ENCODE data around the gene ARHGAP32. TPM values are rescaled to one million over a fixed set of nuclear protein-coding genes. Genes with fewer than 3 reads are reported as not detected.
A peak's percentile ranks its signal among the peaks of the same experiment; 100 is the strongest.
"Not testable (repeated sequence)": the region's sequence is repeated elsewhere in the genome, so short reads cannot be mapped to it uniquely, and the experiment has no call there.

ARHGAP32 gene
- total and polyA plus RNA-seq, 5 experiments from 2014 or later: 0.85 to 10.4 (median 1.5) TPM

DNA sequence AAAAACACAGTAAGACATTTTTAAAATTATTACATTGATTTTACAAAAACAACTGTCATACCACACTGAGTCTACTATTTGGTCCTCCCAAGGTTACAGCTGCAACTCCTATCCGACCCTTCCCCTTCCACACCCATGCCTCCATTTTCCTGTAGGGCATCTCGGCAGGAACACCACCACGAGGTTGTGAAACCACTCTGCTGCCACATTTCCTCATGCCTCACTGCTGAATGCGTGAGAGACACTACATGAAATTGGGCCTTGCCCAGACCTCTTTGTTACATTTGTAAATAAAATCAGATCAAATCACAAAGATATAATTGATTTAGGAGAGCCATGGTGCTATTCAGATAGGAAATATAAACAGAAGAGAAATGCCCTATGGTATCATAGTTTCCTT, 2.0 kb downstream of the ARHGAP32 start:
- H3K36me3 Mint-ChIP-seq: peaks cover 0 to 22% (median 4%) of the 10 kb centered on the region in 3 donors

DNA sequence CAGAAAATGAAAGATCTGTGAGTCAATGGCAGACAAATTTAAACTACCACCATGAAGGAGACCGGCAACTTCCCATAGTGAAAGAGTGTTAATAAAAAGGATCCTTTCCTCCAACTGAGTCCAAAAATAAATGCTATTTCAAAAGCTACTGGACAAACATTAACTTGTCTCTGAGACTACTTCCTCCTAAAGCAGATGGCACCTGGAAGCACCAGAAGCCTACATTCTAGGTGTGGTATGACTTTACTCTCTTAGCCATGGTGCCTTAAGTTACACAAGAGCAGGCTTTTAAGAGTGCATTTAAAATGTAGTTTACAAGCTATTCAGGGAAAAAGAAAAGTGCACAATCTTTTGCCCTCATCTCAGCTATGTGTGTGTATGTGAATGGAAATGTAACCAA, 2.5 kb downstream of the ARHGAP32 start:
- Mint-ChIP-seq H3K27ac (no peak overlapping the region), H3K36me3 (peaks cover 0 to 22% (median 4%) of the 10 kb centered on the region in 3 donors), H3K27me3 (no peaks in the 10 kb centered on the region), H3K4me3 (no peak overlapping the region), H3K4me1 (peaks cover 0 to 9% (median 1%) of the 10 kb centered on the region in 4 donors), H3K9me3 (peaks cover 0 to 22% (median 8%) of the 10 kb centered on the region in 9 donors)
- POLR2A ChIA-PET: no interaction called here
- no peak for ATAC-seq
- no peak for DNase-seq

More for the DNA sequence above, 2.0 kb downstream of the ARHGAP32 start:
- no peak for ATAC-seq
- Mint-ChIP-seq H3K4me1 (peaks cover 0 to 9% (median 1%) of the 10 kb centered on the region in 4 donors), H3K27ac (no peak overlapping the region), H3K9me3 (peaks cover 0 to 20% (median 8%) of the 10 kb centered on the region in 9 donors), H3K27me3 (no peaks in the 10 kb centered on the region), H3K4me3 (no peak overlapping the region)
- POLR2A ChIA-PET: no interaction called here
- DNase-seq: no peak

DNA sequence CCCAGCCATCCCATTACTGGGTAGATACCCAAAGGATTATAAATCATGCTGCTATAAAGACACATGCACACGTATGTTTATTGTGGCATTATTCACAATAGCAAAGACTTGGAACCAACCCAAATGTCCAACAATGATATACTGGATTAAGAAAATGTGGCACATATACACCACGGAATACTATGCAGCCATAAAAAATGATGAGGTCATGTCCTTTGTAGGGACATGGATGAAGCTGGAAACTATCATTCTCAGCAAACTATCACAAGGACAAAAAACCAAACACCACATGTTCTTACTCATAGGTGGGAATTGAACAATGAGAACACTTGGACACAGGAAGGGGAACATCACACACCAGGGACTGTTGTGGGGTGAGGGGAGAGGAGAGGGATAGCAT, 7.0 kb downstream of the ARHGAP32 start:
- Mint-ChIP-seq H3K36me3 (peaks cover 0 to 22% (median 4%) of the 10 kb centered on the region in 3 donors), H3K9me3 (peaks cover 0 to 22% (median 8%) of the 10 kb centered on the region in 9 donors)
- H3K4me3 Mint-ChIP-seq, H3K27ac Mint-ChIP-seq, H3K4me1 Mint-ChIP-seq, POLR2A ChIA-PET, DNase-seq, H3K27me3 Mint-ChIP-seq, ATAC-seq: not testable (repeated sequence)

DNA sequence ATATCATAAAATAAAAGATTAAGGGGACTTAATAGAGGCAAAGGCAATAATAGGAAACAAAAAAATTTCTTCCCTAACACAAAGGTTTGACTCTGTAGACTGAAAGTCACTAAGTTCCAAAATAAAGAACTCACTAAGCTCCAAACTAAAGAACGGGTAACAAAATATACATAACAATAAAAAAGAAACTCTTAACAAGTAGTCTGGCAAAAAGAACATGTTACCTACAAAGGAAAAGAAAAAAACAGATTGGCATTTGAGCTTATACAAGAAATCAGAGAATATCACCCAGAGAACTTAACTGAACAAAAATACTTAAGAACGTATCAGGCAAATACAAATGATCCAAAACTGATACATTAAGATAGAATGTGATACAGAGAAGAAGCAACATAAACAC, 7.5 kb downstream of the ARHGAP32 start:
- DNase-seq (no peak), ATAC-seq (no peak)
- H3K36me3 Mint-ChIP-seq: peaks cover 0 to 22% (median 4%) of the 10 kb centered on the region in 3 donors
- peaks cover 0 to 9% (median 0%) of the 10 kb centered on the region in 4 donors for H3K4me1 Mint-ChIP-seq
- no peak overlapping the region for H3K4me3 Mint-ChIP-seq
- no peaks in the 10 kb centered on the region for H3K27me3 Mint-ChIP-seq
- H3K27ac Mint-ChIP-seq: no peak overlapping the region
- H3K9me3 Mint-ChIP-seq: peaks cover 0 to 22% (median 9%) of the 10 kb centered on the region in 9 donors
- POLR2A ChIA-PET: no interaction called here

DNA sequence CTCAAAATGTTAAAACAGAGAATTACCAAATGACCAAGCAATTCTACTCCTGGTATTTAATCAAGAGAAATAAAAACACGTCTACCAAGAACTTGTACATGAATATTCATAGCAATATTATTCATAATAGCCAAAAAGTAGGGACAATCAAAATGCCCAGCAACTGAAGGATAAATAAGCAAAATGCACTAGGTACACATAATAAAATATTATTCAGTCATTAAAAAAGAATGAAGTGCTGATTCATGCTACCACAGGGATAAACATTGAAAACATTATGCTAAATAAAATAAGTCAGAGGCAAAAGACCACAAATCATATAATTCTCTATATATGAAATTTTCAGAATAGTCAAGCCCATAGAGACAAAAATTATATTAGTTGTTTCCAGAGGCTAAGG, 24.8 kb downstream of the ARHGAP32 start:
- H3K27me3 Mint-ChIP-seq: no peaks in the 10 kb centered on the region
- peaks cover 7 to 80% (median 57%) of the 10 kb centered on the region in 9 donors for H3K9me3 Mint-ChIP-seq
- POLR2A ChIA-PET: no interaction called here
- no peak for DNase-seq
- peaks cover 12 to 30% (median 30%) of the 10 kb centered on the region in 3 donors for H3K36me3 Mint-ChIP-seq
- no peak for ATAC-seq
- H3K4me1 Mint-ChIP-seq: peaks cover 0 to 3% (median 0%) of the 10 kb centered on the region in 4 donors
- H3K27ac Mint-ChIP-seq: no peak overlapping the region
- no peak overlapping the region for H3K4me3 Mint-ChIP-seq

DNA sequence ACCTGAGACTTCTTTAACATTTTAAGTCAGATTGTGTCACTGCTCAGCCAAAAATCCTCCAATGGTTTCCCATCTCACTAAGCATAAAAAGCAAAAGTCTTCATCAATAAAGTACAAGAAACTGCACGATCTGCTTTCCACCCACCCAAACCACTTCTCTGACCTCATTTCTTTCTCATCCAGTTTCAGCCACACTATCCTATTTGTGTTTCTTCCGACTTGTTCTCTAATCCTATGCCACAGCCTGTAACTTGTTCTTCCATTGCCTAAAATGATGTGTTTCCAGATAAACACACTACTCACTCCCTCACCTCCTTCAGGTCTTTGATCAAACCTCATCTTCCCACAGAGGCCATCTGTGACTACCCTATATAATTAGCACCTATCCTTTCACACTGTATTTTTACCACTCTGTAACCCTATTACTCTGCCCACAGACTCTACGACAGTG, 28.4 kb downstream of the ARHGAP32 start:
- Mint-ChIP-seq H3K4me1 (peaks cover 0 to 3% (median 1%) of the 10 kb centered on the region in 4 donors), H3K36me3 (peaks cover 25 to 52% (median 42%) of the 10 kb centered on the region in 3 donors), H3K4me3 (no peak overlapping the region), H3K9me3 (peaks cover 13 to 79% (median 43%) of the 10 kb centered on the region in 9 donors), H3K27me3 (no peaks in the 10 kb centered on the region), H3K27ac (no peak overlapping the region)
- POLR2A ChIA-PET: no interaction called here
- DNase-seq (no peak), ATAC-seq (no peak)

DNA sequence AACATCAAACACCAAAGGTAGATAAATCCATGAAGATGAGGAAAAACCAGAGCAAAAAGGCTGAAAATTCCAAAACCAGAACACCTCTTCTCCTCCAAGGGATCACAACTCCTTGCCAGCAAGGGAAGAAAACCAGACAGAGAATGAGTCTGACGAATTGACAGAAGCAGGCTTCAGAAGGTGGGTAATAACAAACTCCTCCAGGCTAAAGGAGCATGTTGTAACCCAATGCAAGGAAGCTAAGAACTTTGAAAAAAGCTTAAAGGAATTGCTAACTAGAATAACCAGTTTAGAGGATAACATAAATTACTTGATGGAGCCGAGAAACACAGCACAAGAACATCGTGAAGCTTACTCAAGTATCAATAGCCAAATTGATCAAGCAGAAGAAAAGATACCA, 35.0 kb downstream of the ARHGAP32 start:
- H3K9me3 Mint-ChIP-seq: peaks cover 10 to 89% (median 34%) of the 10 kb centered on the region in 9 donors
- ATAC-seq, H3K4me1 Mint-ChIP-seq, DNase-seq, POLR2A ChIA-PET, H3K27me3 Mint-ChIP-seq, H3K27ac Mint-ChIP-seq, H3K4me3 Mint-ChIP-seq: not testable (repeated sequence)
- peaks cover 53 to 71% (median 61%) of the 10 kb centered on the region in 3 donors for H3K36me3 Mint-ChIP-seq

DNA sequence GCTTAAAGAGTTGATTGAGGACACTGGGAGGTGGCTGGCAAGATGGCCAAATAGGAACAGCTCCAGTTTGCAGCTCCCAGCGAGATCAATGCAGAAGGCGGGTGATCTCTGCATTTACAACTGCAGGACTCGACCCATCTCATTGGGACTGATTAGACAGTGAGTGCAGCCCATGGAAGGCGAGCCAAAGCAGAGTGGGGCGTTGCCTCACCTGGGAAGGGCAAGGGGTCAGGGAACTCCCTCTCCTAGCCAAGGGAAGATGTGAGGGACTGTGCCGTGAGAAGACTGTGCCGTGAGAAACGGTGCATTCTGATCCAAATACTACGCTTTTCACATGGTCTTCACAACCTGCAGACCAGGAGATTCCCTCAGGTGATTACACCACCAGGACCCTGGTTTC, 36.4 kb downstream of the ARHGAP32 start:
- no peak for DNase-seq
- no peaks in the 10 kb centered on the region for H3K27me3 Mint-ChIP-seq
- peaks cover 59 to 70% (median 66%) of the 10 kb centered on the region in 3 donors for H3K36me3 Mint-ChIP-seq
- POLR2A ChIA-PET: no interaction called here
- H3K9me3 Mint-ChIP-seq: peaks cover 16 to 92% (median 47%) of the 10 kb centered on the region in 9 donors
- H3K27ac Mint-ChIP-seq: no peak overlapping the region
- ATAC-seq: no peak
- no peak overlapping the region for H3K4me3 Mint-ChIP-seq
- H3K4me1 Mint-ChIP-seq: peaks cover 0 to 4% (median 0%) of the 10 kb centered on the region in 4 donors

DNA sequence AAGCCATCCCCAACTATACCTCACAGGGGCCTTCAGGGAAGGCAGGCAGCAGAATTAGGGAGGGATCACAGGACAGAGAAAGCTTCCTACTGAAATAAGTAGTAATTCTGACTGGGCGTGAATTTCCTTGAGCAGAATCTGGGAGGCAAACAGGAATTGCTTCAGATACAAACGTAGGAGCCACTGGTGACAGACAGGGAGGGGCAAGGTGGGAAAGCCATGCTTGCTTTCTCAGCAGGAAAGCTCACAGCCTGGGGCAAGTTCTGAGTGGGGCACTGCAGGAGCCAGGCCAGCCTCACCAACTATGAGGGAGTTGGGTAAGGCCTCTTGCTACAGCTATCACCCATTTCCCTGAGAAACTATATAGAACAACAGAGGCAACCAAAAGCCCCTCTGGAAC, 43.6 kb downstream of the ARHGAP32 start:
- Mint-ChIP-seq H3K4me3 (no peak overlapping the region), H3K36me3 (peaks cover 16 to 56% (median 44%) of the 10 kb centered on the region in 3 donors), H3K4me1 (no peaks in the 10 kb centered on the region), H3K27me3 (no peaks in the 10 kb centered on the region), H3K9me3 (peaks cover 11 to 55% (median 39%) of the 10 kb centered on the region in 9 donors), H3K27ac (no peak overlapping the region)
- POLR2A ChIA-PET: no interaction called here
- ATAC-seq (no peak), DNase-seq (peak in 1 of 10 donors; percentile 22)

DNA sequence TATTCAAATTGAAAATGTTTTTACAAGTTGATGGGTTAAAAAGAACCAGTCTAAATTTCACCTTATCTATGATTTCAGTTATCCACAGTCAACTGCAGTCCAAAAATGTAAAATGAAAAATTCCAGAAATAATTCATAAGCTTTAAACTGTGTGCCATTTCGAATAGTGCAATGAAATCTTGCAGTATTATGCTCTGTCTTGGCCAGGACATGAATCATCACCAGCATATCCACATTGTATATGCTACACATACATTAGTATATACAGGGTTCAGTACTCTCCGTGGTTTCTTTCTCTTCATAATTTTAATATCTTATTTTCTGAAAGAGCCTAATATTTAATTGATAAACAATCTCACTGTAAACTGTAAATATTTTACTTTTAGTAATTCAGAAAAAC, 45.9 kb downstream of the ARHGAP32 start:
- POLR2A ChIA-PET: no interaction called here

DNA sequence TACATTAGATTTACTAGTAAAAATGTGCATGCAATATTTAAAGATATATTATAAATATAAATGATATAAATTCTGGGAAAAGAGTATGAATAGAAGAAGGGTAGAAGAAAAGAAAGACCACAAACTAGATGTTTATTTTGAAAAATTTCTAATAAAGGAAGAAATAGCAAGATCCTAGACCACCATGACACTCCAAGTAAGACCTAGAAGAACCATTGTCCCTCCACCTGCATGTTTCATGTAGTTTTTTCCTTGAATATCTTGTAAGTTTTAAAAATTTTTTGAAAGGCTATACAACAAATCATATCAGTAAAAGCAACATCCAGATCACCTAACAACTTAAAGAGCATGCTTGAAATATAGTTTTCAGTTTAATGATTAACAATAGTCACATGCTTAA, 46.8 kb downstream of the ARHGAP32 start:
- ATAC-seq: no peak
- peaks cover 5 to 26% (median 14%) of the 10 kb centered on the region in 9 donors for H3K9me3 Mint-ChIP-seq
- POLR2A ChIA-PET: no interaction called here
- H3K4me3 Mint-ChIP-seq: no peak overlapping the region
- peaks cover 3 to 24% (median 21%) of the 10 kb centered on the region in 3 donors for H3K36me3 Mint-ChIP-seq
- no peak overlapping the region for H3K27ac Mint-ChIP-seq
- DNase-seq: no peak
- no peaks in the 10 kb centered on the region for H3K27me3 Mint-ChIP-seq
- H3K4me1 Mint-ChIP-seq: no peaks in the 10 kb centered on the region

More for the DNA sequence above, 45.9 kb downstream of the ARHGAP32 start:
- Mint-ChIP-seq H3K4me3 (no peak overlapping the region), H3K4me1 (no peaks in the 10 kb centered on the region), H3K9me3 (peaks cover 6 to 36% (median 23%) of the 10 kb centered on the region in 9 donors), H3K27me3 (no peaks in the 10 kb centered on the region), H3K36me3 (peaks cover 6 to 33% (median 30%) of the 10 kb centered on the region in 3 donors), H3K27ac (no peak overlapping the region)
- DNase-seq (no peak), ATAC-seq (no peak)

DNA sequence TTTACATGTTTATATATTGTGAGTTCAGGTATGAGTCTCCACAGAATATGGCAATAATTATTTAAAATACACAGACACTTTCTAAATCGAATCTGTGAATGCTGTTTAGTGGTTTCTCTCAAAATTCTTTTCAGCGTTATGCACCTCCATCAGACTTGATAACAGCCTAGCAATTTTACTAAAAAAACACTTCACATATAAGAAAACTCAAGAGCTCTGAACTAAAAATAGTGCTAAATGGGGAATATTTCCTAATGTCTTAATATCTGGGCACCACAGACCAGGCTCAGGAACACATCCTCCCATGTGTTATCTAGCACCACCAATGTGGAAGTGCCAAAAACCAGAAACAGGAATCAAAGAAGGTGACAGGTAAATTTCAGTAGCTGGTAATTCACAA, 47.9 kb downstream of the ARHGAP32 start:
- Mint-ChIP-seq H3K9me3 (peaks cover 0 to 20% (median 8%) of the 10 kb centered on the region in 9 donors), H3K27me3 (no peaks in the 10 kb centered on the region), H3K4me1 (no peaks in the 10 kb centered on the region), H3K4me3 (no peak overlapping the region), H3K36me3 (peaks cover 0 to 19% (median 13%) of the 10 kb centered on the region in 3 donors), H3K27ac (no peak overlapping the region)
- DNase-seq (no peak), ATAC-seq (no peak)
- POLR2A ChIA-PET: no interaction called here

DNA sequence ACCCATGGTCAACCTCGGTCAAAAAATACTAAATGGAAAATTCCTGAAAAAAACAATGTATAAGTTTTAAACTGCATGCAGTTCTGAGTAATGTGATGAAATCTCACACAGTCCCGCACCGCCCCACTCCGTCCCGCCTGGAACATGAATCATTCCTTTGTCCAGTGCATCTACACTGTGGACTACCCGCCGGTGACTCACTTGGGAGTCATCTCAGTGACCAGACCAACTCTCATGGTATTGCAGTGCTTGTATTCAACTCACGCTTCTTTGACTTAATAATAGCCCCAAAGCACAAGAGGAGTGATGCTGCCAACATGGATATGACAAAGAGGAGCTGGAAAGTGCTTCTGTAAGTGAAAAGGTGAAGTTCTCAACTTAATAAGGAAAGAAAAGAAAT, 48.8 kb downstream of the ARHGAP32 start:
- Mint-ChIP-seq H3K27me3 (no peaks in the 10 kb centered on the region), H3K4me1 (no peaks in the 10 kb centered on the region), H3K36me3 (peaks cover 0 to 12% (median 7%) of the 10 kb centered on the region in 3 donors), H3K9me3 (peaks cover 0 to 13% (median 8%) of the 10 kb centered on the region in 9 donors), H3K4me3 (no peak overlapping the region), H3K27ac (no peak overlapping the region)
- POLR2A ChIA-PET: no interaction called here
- no peak for DNase-seq
- no peak for ATAC-seq

All from naive thymus-derived CD8-positive, alpha-beta T cell (primary cell).